Loucy (cell line): ENCODE measurements around the gene AKAP5.

Experiments
- EZH2phosphoT487 ChIP-seq: fragments of 200-600 bp; IDR thresholded peaks from 2 replicates; pipeline ENCODE4 v1.6.1; 2018; ENCODE audit warnings: antibody characterized with exemption, mild to moderate bottlenecking, moderate library complexity, borderline replicate concordance
- TF ChIP-seq, protein P1 (sequence below): fragments of 200-600 bp; sonication (generic); conservative IDR thresholded peaks from 2 replicates; pipeline ENCODE4 v1.5.1; 2014; ENCODE audit warnings: mild to moderate bottlenecking, antibody characterized with exemption, low read length

DNA sequence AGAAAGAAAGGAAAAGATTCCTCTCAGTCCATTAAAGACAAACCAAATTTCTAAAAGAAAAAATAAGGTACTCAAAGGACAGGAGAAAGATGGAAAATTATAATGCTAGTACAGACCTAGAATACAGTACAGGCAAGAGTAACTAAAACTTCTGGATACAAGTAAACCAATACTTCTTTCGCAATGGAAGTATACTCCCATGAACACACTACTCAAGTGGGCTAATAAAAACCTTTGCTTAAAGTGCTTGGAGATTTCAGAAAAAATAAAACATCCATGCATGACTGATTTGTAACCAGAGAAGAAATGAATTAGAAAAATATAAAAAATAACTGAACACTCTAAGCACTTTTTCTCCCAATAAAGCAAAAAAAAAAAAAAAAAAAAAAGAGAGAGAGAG lies 34.8 kb downstream of the AKAP5 start:
- TF ChIP-seq, protein P1, sequence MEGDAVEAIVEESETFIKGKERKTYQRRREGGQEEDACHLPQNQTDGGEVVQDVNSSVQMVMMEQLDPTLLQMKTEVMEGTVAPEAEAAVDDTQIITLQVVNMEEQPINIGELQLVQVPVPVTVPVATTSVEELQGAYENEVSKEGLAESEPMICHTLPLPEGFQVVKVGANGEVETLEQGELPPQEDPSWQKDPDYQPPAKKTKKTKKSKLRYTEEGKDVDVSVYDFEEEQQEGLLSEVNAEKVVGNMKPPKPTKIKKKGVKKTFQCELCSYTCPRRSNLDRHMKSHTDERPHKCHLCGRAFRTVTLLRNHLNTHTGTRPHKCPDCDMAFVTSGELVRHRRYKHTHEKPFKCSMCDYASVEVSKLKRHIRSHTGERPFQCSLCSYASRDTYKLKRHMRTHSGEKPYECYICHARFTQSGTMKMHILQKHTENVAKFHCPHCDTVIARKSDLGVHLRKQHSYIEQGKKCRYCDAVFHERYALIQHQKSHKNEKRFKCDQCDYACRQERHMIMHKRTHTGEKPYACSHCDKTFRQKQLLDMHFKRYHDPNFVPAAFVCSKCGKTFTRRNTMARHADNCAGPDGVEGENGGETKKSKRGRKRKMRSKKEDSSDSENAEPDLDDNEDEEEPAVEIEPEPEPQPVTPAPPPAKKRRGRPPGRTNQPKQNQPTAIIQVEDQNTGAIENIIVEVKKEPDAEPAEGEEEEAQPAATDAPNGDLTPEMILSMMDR = no peak
- TF ChIP-seq EZH2phosphoT487 = no peak
